Embryonic facial prominence (tissue), 1 donor: ENCODE results near the gene CHFR.
"Not testable (repeated sequence)": the region's sequence is repeated elsewhere in the genome, so short reads cannot be mapped to it uniquely, and the experiment has no call there.

Experiments used
- DNase-seq: peaks from one replicate; pipeline ENCODE4 v3.0.0-alpha.2; 2016; ENCODE audit errors: extremely low spot score

Gene CHFR

GRCh38 chr12:132809391-132809790 is 78.0 kb downstream of the CHFR start:
- DNase-seq = not testable (repeated sequence)

GRCh38 chr12:132807295-132808092 is 79.9 kb downstream of the CHFR start:
- DNase-seq = no peak

GRCh38 chr12:132806857-132807256 is 80.5 kb downstream of the CHFR start:
- no peak for DNase-seq

GRCh38 chr12:132804426-132804861 is 83.0 kb downstream of the CHFR start:
- DNase-seq = no peak

- DNase-seq = no peak
Measured at GRCh38 chr12:132803888-132804287, 83.5 kb downstream of the CHFR start.

GRCh38 chr12:132803125-132803524 is 84.3 kb downstream of the CHFR start:
- no peak for DNase-seq

GRCh38 chr12:132801741-132802140 is 85.7 kb downstream of the CHFR start:
- no peak for DNase-seq

- no peak for DNase-seq
Measured at GRCh38 chr12:132798836-132799235, 88.6 kb downstream of the CHFR start.

- DNase-seq = no peak
Measured at GRCh38 chr12:132797820-132798570, 89.4 kb downstream of the CHFR start.

GRCh38 chr12:132795847-132796246 is 91.6 kb downstream of the CHFR start:
- DNase-seq = no peak

GRCh38 chr12:132791940-132792339 is 95.5 kb downstream of the CHFR start:
- not testable (repeated sequence) for DNase-seq

- no peak for DNase-seq
Measured at GRCh38 chr12:132789099-132789471, 98.3 kb downstream of the CHFR start.

- DNase-seq = no peak
Measured at GRCh38 chr12:132788375-132789098, 98.9 kb downstream of the CHFR start.

- no peak for DNase-seq
Measured at GRCh38 chr12:132787877-132788276, 99.5 kb downstream of the CHFR start.

GRCh38 chr12:132786192-132786591 is 101.2 kb downstream of the CHFR start:
- no peak for DNase-seq

GRCh38 chr12:132784580-132784979 is 102.8 kb downstream of the CHFR start:
- DNase-seq = no peak

- no peak for DNase-seq
Measured at GRCh38 chr12:132783917-132784531, 103.4 kb downstream of the CHFR start.
